HG02571 (cell line): ENCODE results near the gene KMT2E.
"Not testable (repeated sequence)": the region's sequence is repeated elsewhere in the genome, so short reads cannot be mapped to it uniquely, and the experiment has no call there.

ENCODE experiments used
- ATAC-seq: cut with Tn5 transposase; IDR thresholded peaks from one replicate; pipeline ENCODE4 v1.9.1; 2021; ENCODE audit warnings: mild to moderate bottlenecking, moderate library complexity; ENCODE audit not compliant: unreplicated experiment

The KMT2E gene

GRCh38 chr7:104981672-104982037, 32.4 kb upstream of the KMT2E start:
- ATAC-seq = no peak

GRCh38 chr7:104982308-104983075, 31.5 kb upstream of the KMT2E start:
- ATAC-seq = no peak

GRCh38 chr7:104983076-104983577, 30.9 kb upstream of the KMT2E start:
- ATAC-seq = no peak

DNA sequence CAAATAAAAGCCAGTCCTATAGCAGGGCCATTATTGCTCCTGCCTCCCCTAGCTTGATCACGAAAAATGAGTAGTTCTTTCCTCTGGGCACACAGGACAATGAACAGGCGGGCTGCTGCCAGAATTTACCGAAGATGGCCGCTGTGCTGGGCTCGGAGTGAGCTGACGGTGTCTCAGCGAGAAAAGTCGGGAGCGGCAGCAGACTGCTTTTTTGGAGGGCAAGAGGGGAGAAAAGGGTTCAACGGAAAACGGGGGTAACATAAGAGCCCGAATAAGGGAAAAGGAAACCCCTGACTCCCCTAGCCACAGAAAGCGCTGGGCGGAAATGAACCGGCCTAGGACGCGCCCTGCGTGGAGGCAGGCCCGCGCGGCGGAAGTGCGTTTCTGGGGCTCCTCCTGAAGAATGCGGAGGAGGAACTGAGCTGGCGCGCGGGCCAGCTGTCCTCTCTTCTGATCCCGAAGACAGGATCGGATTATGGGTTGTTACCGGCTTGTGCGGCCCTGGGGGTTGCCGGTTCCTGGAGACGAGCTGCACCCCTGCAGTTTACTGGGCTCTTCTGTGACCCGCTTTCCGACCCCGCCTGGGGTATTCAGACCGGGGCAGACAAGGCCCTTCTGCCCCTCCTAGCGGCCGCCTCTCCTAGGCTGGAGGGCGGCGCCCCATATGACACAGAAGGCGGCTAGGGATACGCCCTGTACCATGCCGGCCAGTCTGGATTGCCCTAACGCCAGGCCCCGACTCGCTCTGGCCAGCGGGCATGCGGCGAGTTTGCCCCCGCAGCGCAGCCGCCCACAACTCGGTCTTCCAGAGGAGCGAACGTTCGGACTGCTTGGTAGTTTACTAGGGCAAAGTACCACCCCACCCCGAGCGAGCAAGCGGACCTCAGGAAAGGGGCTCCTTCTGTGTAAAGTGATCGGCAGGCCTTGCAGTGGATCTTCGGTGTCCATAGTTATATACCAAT, 30.1 kb upstream of the KMT2E start:
- peak; percentile 89 for ATAC-seq

- no peak for ATAC-seq
These were observed 29.3 kb upstream of the KMT2E start for GRCh38 chr7:104984585-104985258.

DNA sequence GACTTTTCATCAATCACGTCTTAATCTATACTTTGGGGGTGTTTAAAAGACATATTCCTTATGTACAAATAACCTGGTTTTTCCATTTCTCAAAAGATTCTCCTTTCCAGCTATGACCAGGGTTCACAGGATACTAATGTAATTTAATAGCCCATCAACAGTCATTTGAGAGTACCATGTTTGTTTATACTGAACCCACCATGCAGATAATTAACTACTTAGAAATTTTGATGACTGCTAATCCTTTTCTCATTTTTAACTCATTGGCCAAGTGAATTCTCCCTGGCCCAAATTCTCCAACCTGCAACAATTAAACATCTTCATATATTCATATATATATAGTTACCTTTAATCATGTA, 28.8 kb upstream of the KMT2E start:
- no peak for ATAC-seq

- ATAC-seq = no peak
These were observed 27.3 kb upstream of the KMT2E start for GRCh38 chr7:104986628-104987259.

DNA sequence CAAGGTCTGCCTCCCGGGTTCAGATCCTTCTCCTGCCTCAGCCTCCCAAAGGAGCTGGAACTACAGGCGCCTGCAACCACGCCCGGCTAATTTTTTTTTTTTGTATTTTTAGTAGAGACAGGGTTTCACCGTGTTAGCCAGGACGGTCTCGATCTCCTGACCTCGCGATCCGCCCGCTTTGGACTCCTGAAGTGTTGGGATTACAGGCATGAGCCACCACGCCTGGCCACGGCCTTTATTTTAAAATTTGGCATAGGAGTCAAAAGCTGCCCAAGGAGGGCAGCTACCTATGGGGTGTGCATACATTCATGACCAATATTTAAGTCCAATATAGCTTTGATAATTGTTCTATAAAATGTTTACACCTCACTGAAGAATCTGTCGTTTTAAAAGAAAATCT, 26.6 kb upstream of the KMT2E start:
- not testable (repeated sequence) for ATAC-seq

DNA sequence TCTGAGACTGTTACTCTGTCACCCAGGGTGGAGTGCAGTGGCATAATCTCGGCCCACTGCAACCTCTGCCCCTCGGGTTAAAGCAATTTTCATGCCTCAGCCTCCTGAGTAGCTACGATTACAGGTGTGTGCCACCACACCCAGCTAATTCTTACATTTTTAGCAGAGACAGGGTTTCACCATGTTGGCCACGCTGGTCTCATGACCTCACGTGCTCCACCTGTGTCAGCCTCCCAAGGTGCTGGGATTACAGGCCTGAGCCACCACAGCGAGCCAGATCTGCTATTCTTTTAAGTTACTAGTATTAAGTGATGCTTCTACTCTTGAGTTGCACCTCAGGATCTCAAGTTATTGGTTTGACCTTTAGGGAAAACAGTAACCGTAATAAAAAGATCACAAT, 23.0 kb upstream of the KMT2E start:
- no peak for ATAC-seq

GRCh38 chr7:104992306-104992705, 21.7 kb upstream of the KMT2E start:
- ATAC-seq = no peak

DNA sequence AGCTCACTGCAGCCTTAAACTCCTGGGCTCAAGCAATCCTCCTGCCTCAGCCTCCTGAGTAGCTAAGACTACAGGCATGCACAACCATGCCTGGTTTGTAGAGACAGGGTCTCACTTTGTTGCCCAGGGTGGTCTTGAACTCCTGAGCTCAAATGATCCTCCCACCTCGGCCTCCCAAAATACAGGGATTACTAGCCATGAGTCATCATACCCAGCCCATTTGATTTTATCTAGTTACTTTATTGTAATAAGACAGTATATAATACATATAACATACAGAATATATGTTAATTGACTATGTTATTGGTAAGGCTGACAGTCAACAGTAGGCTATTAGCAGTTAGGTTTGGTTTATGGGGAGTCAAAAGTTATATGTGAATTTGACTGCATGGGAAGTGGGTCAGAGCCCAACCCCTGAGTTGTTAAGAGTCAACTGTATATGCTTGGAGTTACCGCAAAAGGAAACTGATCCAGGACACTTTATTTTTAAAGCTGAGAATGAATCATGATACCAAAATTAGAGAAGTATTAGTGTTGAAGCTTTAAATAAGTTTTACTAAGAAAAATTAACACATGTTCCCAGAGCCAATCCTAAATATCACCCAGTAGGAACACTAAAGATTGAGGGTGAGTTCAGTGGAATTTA, 20.7 kb upstream of the KMT2E start:
- ATAC-seq = no peak

- no peak for ATAC-seq
These were observed 15.8 kb upstream of the KMT2E start for GRCh38 chr7:104998040-104998752.

GRCh38 chr7:105000200-105000599, 13.8 kb upstream of the KMT2E start:
- ATAC-seq = no peak

DNA sequence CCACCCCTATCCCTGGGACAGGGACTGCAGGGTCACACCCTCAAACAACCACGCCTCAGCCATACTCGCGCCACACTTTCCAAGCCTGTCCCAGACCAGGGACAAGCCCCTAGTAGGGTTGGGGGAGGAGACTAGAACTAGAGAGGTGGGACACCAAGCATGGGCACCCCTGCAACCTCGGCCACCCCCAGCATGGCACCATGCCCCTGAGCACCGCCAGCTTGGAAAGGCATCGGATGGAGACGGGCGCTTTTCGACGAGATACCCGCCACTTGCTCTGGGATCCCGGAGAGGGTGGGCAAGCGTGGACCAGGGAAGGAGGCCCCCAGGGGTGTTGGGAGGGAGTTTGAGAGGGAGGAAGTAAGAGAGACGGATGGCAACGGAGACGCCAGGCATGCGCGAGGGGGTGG, 13.1 kb upstream of the KMT2E start:
- ATAC-seq = no peak

DNA sequence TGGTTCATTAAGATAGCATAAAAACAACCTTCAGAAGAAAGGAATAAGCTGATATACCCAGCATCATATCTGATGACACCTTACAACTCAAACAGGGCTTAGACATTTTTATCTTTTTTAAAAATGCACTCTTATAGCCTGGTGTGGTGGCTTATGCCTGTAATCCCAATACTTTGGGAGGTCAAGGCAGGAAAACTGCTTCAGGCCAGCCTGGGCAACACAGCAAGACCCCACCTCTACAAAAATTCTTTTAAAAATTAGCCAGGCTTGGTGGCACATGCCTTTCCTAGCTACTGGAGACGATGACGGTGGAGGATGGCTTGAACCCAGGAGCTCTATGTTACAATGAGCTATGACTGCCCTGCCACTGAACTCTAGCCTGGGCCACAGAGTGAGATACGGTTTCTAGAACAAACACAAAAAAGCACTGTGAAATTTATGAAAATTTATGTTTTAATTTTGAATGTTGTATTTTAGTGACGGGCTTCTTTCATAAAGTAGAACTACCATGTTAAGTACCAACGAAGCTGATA, 12.3 kb upstream of the KMT2E start:
- ATAC-seq = no peak

DNA sequence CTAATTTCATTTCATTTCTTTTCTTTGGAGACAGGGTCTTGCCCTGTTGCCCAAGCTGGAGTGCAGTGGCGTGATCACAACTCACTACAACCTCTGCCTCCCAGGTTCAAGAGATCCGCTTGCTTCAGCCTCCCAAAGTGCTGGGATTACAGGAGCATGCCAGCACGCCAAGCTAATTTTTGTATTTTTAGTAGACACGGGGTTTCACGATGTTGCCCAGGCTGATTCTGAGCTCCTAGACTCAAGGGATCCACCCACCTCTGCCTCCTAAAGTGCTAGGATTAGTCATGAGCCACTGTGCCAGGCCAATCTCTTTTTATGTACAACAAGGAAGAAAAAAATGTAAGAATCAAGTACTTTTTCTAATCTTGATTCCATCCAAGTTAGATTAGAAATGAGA, 10.7 kb upstream of the KMT2E start:
- ATAC-seq = no peak

- no peak for ATAC-seq
These were observed 10.0 kb upstream of the KMT2E start for GRCh38 chr7:105003872-105004510.

DNA sequence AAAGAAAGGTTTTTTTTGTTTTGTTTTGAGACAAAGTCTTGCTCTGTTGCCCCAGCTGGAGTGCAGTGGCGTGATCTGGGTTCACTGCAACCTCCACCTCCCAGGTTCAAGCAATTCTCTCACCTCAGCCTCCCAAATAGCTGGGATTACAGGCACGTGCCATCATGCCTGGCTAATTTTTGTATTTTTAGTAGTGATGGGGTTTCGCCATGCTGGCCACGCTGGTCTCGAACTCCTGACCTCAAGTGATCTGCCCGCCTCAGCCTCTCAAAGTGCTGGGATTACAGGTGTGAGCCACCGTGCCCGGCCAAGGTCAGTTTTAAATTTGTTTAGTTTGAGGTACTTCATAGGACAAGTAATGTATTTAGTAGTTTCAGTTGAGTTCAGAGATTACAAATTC, 9.0 kb upstream of the KMT2E start:
- ATAC-seq = not testable (repeated sequence)

- not testable (repeated sequence) for ATAC-seq
These were observed 8.5 kb upstream of the KMT2E start for GRCh38 chr7:105005486-105005885.
